ENCODE results near the gene MORN4.

DNA sequence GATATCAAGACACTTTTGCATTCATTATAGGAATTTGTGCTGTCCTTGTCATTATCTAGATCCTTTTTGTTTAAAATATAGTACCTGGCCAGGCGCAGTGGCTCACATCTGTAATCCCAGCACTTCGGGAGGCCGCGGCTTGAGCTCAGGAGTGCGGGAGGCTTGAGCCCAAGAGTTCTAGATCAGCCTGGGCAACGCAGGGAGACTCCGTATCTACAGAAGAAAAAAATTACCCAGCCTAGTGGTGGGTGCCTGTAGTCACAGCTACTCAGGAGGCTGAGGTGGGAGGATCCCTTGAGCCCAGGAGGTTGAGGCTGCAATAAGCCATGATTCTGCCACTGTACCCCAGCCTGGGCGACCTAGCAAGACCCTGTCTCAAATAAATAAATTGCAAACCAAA, 621 bp upstream of the MORN4 start:
- TF ChIP-seq ZNF510 (CRISPR knock-in tag; IDR thresholded peaks at IDR 0.05; ENCODE audit: low read depth) (0 out of 2 replicates have a peak, but pooled peaks have one; percentile 0), ZNF616 (CRISPR knock-in tag; IDR thresholded peaks at IDR 0.05; ENCODE audit: low read depth) (no peak), ETS1 (CRISPR knock-in tag; IDR thresholded peaks at IDR 0.05) (no peak), SMARCC2 (IDR thresholded peaks at IDR 0.05) (no peak), ZNF768 (CRISPR knock-in tag; IDR thresholded peaks at IDR 0.05) (no peak), ZNF264 (CRISPR knock-in tag; IDR thresholded peaks at IDR 0.05) (no peak), ATF2 (CRISPR knock-in tag; IDR thresholded peaks at IDR 0.05) (no peak)
- TF ChIP-seq, protein P1, sequence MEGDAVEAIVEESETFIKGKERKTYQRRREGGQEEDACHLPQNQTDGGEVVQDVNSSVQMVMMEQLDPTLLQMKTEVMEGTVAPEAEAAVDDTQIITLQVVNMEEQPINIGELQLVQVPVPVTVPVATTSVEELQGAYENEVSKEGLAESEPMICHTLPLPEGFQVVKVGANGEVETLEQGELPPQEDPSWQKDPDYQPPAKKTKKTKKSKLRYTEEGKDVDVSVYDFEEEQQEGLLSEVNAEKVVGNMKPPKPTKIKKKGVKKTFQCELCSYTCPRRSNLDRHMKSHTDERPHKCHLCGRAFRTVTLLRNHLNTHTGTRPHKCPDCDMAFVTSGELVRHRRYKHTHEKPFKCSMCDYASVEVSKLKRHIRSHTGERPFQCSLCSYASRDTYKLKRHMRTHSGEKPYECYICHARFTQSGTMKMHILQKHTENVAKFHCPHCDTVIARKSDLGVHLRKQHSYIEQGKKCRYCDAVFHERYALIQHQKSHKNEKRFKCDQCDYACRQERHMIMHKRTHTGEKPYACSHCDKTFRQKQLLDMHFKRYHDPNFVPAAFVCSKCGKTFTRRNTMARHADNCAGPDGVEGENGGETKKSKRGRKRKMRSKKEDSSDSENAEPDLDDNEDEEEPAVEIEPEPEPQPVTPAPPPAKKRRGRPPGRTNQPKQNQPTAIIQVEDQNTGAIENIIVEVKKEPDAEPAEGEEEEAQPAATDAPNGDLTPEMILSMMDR (CRISPR knock-in tag; IDR thresholded peaks at IDR 0.05) = no peak

Data from HepG2 (cell line).